GM19438 (cell line): Measurements from ENCODE around the gene DARS2.
"Not testable (repeated sequence)": the region's sequence is repeated elsewhere in the genome, so short reads cannot be mapped to it uniquely, and the experiment has no call there.

Experiments
- ATAC-seq: cut with Tn5 transposase; IDR thresholded peaks from one replicate; pipeline ENCODE4 v1.9.1; 2021; ENCODE audit warnings: low read depth; ENCODE audit not compliant: unreplicated experiment

The DARS2 gene

DNA sequence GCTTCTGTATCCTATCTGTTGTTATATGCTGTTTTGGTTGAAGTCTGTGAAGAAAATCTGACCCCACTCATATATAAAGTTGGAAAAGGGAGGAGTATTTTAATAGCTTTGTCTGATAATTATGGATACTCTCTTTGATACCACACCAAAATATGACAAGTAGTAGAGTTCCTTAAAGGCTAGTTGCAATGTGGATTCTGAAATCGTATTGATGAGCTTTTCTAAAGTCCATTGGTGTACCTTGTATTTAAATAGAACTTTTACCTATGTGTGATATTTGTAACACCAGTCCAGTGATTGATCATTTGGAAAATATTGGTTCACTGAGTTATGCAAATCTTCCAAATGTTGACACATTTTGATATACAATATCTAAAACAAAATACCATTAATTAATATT lies 35.6 kb downstream of the DARS2 start:
- no peak for ATAC-seq

DNA sequence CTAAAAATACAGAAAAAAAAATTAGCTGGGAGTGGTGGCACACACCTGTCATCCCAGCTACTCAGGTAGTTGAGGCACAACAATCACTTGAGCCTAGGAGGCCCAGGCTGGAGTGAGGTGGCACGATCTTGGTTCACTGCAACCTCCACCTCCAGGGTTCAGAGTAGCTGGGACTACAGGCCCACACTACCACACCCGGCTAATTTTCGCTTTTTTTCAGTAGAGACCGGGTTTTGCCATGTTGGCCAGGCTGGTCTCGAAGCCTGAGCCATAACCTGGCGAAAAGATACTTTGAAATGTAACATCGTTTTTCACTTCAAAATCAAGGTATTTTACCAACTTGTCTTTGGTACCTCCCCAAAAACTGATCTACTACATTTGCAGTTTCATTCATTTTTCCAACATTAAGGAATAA lies 37.3 kb downstream of the DARS2 start:
- ATAC-seq: no peak

DNA sequence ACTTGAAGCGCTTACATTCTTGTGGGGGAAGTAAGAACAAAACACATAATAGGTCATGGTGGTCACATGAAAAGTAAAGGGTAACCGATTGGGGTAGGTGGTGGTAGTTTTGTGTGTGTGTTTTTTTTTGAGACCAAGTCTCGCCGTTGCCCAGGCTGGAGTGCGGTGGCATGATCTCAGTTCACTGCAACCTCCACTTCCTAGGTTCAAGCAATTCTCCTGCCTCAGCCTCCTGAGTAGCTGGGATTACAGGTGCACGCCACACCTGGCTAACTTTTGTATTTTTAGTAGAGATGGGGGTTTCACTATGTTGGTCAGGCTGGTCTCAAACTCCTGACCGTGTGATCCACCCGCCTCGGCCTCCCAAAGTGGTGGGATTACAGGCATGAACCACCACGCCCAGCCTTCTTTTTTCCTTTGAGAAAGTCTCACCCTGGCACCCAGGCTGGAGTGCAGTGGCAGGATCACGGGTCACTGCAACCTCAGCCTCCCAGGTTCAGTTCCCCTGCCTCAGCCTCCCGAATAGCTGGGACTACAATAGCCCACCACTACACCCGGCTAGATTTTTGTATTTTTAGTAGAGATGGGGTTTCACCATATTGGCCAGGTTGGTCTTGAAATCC lies 37.8 kb downstream of the DARS2 start:
- ATAC-seq: not testable (repeated sequence)

DNA sequence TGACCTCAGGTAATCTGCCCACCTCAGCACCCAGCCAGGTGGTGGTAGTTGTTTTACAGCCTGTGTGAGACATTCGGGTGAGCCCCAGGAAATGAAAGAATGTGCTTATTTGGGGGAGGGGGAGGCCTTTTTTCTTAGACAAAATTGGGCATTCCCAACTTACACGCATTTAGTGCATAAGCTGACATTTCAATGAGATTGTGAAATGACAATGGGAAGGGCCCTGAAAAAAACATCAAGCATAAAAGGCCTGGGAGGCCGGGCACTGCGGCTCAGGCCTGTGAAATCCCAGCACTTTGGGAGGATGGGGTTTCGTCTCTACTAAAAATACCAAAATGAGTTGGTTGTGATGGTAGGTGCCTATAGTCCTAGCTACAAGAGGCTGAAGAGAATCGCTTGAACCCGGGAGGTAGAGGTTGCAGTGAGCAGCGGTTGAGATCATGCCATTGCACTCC lies 38.3 kb downstream of the DARS2 start:
- no peak for ATAC-seq

DNA sequence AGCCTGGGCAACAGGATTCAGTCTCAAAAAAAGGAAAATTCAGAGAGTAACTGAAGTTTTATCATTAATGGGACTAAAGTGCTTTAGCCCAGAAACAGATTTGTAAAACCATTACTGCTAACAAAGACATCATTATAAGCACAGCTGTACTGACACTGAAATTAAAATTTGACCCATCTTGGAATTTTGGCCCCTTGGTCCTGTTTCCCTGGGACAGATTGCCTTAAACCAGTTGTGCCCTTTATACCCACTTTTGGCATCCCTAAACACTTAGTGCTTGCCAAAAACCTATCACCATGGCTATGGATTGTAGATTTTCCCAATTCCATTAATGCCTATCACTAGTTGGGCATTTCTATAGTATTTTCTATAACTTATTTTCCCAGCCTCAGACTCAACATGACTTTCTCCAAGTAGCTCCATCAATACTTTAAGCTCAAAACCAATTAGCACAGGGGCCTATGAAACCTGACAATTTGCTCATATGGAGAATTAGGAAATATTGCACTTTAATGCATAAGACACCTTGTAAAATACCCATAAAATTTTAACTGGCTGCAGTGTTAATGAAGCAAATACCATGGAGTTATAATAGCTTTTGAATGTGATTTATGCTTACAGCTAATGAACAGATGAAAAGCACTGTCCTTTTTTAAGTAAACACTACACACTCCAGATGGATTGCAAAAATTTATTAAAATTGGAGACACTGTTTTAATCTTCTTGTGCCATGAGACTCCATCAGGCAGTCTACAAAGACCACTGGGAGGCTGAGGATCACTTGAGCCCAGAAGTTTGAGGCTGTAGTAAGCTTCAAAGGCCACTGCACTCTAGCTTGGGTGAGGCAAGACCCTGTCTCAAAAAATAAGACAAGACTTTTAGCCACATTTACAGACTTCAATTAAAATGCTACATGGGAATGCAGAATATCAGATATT lies 39.0 kb downstream of the DARS2 start:
- no peak for ATAC-seq

DNA sequence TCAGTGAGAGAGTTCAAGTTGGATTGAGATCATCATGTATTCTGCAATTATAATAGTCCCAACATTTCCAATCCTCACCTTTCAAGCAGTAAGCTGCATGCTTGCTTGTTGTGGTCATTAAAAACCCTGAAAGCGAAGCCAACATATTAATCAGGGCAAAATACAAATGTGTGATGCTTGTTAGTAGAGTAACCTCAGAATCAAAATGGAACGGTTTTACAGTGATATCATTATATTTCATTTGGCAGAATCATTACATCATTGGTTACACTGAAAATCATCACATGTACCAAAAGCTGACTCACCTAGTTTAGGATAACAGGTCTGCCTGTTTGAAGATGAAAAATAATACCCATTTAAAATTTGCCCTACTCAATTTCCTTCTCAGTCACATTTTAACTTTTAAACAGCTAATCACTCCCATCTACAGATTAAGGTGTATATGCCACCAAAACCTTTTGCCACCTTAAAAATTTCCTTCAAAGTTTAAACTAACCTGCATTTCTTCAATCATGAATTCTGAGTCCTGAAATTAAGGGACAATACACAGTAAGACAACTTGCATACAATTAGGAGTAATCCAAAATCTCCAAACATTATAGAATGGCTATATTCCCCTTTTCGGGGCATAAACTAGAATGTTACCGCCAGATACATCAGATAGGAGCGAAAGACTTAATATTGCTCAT lies 39.9 kb downstream of the DARS2 start:
- ATAC-seq: no peak

DNA sequence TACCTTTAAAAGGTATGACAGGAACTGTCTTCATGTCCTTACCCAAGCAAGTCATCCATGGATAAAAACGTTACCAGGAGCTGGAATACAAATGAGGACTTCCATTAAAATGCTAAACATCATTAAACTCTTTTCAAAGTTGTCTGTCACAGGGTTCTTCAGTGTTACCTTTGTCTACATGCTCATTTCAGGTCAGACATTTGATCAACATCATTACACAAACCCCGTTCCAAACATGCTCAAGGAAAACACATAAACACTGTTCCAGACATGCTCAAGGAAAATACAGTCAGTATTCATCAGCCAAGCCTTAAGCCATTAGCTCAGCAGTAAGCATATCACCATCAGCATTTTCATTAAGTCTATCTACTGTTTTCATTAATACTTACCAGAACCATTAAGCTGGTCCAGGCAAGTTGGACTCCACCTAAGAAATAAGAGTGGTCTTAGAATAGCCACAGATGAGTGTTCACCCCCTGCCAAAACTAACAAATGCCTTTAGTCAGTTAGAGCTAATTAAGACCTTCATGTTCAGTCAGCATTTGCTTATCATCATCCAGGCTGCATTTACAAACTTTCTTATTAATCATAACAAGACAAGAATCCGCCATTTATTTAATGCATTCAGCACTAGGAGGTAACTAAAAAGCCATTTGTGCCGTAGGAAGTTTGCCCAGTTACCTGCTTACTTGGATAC lies 41.1 kb downstream of the DARS2 start:
- ATAC-seq: no peak

DNA sequence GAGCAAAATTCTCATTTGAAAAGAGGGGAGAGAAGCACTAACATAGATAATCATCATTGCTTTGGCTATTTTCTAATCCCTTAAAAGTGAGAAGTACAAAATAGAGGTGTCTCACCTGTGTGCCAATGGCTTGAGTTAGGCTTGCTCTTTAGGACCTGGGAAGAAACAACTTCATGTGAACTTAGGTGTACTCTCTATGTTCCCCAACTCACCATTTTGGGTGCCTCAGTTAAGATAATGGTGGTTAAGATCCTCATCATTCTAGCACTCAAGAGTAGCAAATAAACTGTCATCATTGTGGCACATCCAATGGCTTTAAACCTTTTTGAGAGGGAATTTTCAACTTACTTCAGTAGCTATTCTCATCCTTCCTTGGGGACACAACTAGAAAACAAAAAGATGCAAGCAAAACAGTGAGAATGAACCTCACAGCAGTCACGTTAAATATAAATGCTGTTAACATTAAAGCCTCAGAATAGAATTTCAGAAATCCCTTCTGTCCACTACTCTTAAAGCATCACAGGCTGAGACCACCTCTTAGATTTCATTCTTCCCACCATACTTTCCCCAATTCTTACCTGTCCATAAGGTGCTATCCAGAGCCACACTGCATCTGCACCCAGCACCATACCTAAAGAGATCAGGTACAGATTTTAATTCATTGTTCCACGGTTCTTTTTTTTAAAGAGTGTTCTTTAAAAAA lies 42.1 kb downstream of the DARS2 start:
- ATAC-seq: no peak

DNA sequence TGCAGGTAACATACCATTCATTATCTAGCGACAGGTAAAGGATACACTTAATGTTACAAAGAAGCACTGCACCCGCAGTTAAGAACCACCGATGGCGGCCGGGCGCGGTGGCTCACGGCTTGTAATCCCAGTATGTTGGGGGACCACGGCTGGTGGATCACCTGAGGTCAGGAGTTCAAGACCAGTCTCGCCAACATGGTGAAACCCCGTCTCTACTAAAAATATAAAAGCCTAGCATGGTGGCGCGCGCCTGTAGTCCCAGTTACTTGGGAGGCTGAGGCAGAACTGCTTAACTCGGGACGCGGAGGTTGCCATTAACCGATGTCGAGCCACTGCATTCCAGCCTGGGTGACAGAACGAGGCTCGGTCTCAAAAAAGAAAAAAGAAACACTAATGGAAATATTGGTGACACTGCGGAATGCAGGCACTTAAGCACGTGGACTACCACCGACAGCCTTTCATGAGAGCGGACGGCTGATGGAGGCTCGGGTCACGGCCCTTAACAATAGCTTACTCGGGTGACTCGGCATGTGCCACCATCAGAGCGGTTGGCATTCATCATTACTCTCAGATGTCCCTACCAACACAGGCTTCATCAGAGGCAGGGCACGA lies 42.8 kb downstream of the DARS2 start:
- ATAC-seq: no peak

DNA sequence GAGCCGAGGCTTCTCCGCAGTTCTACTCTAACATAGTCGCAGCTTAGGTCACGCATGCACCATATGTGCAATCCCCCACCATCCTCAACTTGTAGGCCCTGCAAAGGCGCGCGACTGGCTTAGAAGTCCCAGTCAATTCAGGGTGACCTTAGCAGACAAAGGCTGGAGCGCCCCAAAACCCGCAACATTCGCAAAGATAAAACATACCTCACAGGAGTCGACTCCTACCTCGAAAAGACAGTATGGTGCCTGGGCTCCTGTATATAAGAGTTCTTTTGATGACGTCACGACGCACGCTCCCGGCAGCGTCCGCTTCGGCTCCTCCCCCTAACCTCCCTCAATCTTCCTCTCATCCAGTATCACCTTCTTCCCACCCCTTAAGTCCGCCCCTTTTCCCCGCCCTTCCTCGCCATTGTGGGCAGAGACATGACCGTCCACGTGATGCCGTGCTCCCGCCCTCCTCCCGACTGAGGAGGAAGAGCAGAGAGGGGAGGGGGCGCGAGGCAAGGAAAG lies 43.3 kb downstream of the DARS2 start, which contains the start of gene GAS5:
Gene GAS5, minus strand, starts transcription at position 237 of the 513 bp plus-strand sequence.
- peak; percentile 73 for ATAC-seq

DNA sequence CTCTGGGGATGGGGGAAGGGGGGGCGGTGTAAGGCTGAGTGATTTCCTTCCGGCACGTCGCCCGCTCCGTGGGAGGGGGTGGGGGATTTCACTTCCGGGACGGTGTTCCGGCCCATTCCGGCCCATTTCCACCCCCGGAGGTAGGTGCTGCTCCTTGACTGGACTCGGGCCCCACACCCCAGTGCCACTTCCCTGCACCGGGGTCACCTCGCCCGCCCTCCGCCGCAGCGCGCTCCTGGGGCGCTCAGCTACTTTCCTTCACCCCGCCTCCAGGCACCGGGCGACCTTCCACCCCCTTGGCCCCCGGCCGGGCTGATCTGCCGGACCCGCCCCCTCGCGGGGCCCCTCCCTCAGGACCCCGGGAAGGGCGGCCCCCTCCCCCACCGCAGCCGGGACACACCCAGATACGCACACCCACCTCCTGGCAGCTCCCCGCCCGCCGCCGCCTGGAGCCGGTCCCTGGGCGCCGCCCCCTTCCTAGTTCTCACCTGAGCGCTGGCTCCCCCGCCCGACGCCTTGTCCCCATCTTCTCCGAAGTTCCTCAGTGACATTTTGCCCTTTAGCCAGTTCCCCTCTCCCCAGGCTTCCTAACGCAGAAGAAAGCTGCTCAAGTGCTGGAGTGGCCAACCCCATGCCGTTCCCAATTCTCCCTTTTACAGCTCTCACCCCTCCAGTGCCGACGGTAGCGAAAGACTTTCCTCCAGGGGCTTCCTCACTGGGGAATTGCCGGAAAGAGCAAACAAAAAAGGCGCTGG lies 44.0 kb downstream of the DARS2 start, which contains the start of gene ZBTB37:
Gene ZBTB37, plus strand, starts transcription at position 115 of the 755 bp plus-strand sequence. CDS start 1,846 bp downstream, outside the sequence.
- peak; percentile 60 for ATAC-seq

DNA sequence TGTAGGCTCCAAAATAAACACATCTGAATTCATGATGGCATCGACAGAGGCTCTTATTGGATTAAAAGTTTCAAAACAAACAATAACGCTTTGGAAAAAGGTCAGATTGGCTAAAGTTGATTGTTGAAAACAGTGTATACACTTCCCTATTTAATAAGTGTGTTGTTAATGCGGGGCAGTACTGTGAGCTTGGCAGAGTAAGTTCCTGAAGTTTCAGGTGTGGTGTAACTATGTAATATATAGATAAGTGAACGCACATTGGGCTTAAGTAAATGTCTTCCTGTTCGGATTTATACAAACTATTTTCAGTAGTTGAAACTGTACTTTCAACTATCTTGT lies 44.5 kb downstream of the DARS2 start:
- no peak for ATAC-seq

DNA sequence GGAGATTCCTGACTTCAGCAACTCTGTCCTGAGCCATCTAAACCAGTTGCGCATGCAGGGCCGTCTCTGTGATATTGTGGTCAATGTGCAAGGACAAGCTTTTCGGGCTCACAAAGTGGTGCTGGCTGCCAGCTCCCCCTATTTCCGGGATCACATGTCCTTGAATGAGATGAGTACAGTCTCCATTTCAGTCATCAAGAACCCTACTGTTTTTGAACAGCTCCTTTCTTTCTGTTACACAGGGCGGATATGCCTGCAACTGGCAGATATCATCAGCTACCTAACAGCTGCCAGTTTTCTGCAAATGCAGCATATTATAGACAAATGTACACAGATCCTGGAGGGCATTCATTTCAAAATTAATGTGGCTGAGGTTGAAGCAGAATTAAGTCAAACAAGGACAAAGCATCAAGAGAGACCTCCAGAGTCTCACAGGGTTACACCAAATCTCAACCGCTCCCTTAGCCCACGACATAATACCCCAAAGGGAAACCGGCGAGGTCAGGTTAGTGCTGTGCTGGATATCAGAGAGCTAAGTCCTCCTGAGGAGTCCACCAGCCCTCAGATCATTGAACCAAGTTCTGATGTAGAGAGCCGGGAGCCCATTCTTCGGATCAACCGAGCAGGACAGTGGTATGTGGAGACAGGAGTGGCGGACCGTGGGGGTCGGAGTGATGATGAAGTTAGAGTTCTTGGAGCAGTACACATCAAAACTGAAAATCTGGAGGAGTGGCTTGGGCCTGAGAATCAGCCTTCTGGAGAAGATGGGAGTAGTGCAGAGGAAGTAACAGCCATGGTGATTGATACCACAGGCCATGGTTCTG lies 46.0 kb downstream of the DARS2 start:
- ATAC-seq: no peak

DNA sequence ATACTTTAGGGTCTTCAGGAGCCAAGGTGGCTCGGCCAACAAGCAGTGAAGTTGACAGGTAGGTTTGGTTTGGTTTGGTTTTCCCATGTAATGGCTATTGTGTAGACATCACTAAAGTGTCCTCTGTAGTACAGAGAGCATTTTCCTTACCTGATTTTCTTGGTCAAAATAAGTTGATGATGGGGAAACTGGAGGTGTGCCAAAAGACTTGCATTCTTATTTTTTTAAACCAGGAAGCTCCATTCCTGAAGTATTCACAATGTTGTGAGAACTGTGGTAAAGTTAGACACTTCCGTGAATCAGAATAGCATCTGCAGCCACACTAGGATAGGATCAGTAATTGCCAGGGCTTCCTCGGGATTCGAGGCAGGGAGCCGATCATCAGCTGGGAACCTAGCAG lies 46.6 kb downstream of the DARS2 start:
- no peak for ATAC-seq

DNA sequence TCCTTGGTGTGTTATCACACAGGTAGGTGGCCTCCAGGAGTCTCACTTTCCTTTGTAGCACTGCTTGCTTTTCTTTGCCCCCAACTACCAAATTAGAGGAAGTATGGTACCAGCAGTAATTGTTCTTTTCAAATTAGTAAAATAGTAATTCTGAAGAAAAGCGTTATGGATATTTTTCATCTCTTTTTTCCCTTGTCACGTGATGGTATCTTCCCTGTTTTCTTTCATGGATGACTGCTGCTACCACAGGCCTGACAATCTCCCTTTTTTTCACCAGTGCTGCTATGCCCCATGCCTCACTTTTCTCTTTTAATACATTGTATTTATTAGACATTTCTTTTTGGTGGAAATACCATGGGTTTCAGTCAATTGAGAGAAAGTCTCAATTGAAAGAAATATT lies 47.0 kb downstream of the DARS2 start:
- no peak for ATAC-seq

DNA sequence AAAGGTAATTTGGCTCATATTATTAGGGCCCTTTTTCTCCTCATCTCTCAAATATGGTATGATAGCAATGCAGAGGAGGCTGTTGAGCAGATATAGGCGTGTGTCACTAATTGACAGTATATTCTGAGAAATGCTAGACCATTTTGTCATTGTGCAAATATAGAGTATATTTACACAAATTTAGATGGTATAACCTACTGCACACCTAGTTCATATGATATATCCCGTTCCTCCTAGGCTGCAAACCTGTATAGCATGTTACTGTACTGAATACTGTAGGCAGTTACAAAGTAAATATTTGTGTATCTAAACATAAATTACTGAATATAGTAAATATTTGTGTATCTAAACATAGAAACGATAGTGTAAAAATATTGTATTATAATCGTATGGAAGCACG lies 52.3 kb downstream of the DARS2 start:
- no peak for ATAC-seq

DNA sequence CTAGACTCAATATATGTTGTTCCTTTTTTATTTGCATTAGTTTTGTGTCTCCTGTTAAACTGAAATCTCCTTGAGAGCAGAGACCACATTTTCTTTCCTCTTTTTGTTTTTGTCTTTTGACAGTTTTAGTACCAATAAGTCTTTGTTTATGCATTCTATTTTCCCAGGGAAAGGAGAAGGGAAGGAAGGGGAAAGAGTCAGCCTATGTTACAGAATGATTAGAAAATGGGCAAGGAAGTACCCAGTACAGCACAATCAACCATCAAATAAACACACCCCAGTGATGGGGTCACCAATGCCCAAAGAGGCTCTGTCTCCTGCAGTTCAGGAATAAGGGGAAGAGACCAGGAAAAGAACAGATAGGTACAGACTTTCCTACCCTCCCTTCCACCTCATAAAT lies 53.8 kb downstream of the DARS2 start:
- no peak for ATAC-seq

DNA sequence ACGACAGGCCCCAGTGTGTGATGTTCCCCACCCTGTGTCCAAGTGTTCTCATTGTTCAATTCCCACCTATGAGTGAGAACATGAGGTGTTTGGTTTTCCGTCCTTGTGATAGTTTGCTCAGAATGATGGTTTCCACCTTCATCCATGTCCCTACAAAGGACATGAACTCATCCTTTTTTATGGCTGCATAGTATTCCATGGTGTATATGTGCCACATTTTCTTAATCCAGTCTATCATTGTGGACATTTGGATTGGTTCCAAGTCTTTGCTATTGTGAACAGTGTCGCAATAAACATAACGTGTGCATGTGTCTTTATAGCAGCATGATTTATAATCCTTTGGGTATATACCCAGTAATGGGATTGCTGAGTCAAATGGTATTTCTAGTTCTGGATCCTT lies 56.6 kb downstream of the DARS2 start:
- ATAC-seq: not testable (repeated sequence)
